H9 (cell line): ENCODE measurements around the gene UPF2. TPM values are rescaled to one million over a fixed set of nuclear protein-coding genes. Genes with fewer than 3 reads are reported as not detected.

ENCODE experiments used
- DNase-seq: peaks from one replicate; pipeline ENCODE4 v3.0.0-alpha.2; 2017
- H2AFZ ChIP-seq: one replicate; pipeline ENCODE4 v1.6.1; 2013; ENCODE audit warnings: mild to moderate bottlenecking, low read length, control low read depth, moderate library complexity
- H2AK5ac ChIP-seq: 2 replicates; pipeline ENCODE4 v1.6.1; 2013; ENCODE audit warnings: low read length, control low read depth, mixed read lengths; ENCODE audit not compliant: insufficient read length
- H2BK120ac ChIP-seq: one replicate; pipeline ENCODE4 v1.6.1; 2013; ENCODE audit warnings: low read depth, mild to moderate bottlenecking, low read length, control low read depth, inconsistent platforms; ENCODE audit not compliant: poor library complexity, severe bottlenecking
- H2BK12ac ChIP-seq: 2 replicates; pipeline ENCODE4 v1.6.1; 2013; ENCODE audit warnings: low read length, control low read depth, mixed read lengths, low read depth; ENCODE audit not compliant: insufficient read length
- H2BK15ac ChIP-seq: 2 replicates; pipeline ENCODE4 v1.6.1; 2013; ENCODE audit warnings: low read depth, low read length, control low read depth
- H2BK20ac ChIP-seq: one replicate; pipeline ENCODE4 v1.6.1; 2013; ENCODE audit warnings: low read depth, mild to moderate bottlenecking, low read length, control low read depth, inconsistent platforms; ENCODE audit not compliant: poor library complexity, severe bottlenecking
- H2BK5ac ChIP-seq: 2 replicates; pipeline ENCODE4 v1.6.1; 2013; ENCODE audit warnings: low read length, control low read depth, mixed read lengths; ENCODE audit not compliant: insufficient read length
- H3K14ac ChIP-seq: 2 replicates; pipeline ENCODE4 v1.6.1; 2013; ENCODE audit warnings: low read length, control low read depth; ENCODE audit not compliant: insufficient read depth
- H3K18ac ChIP-seq: 2 replicates; pipeline ENCODE4 v1.6.1; 2013; ENCODE audit warnings: low read depth, mild to moderate bottlenecking, mixed read lengths, low read length, control low read depth; ENCODE audit not compliant: insufficient read length
- H3K23ac ChIP-seq: 2 replicates; pipeline ENCODE4 v1.6.1; 2013; ENCODE audit warnings: low read length, control low read depth, mixed read lengths, low read depth; ENCODE audit not compliant: insufficient read length
- H3K23me2 ChIP-seq: 2 replicates; pipeline ENCODE4 v1.6.1; 2013; ENCODE audit warnings: low read depth, mild to moderate bottlenecking, mixed read lengths, low read length, control low read depth; ENCODE audit not compliant: insufficient read length, poor library complexity, severe bottlenecking
- H3K27ac ChIP-seq: 2 replicates; pipeline ENCODE4 v1.5.1; 2013; ENCODE audit warnings: low read length, control low read depth, mixed read lengths, low read depth; ENCODE audit not compliant: insufficient read length
- H3K27me3 ChIP-seq: 2 replicates; pipeline ENCODE4 v1.6.1; 2013; ENCODE audit warnings: low read length, control low read depth, inconsistent platforms; ENCODE audit not compliant: insufficient read depth
- H3K4ac ChIP-seq: 2 replicates; pipeline ENCODE4 v1.6.1; 2013; ENCODE audit warnings: low read depth, mild to moderate bottlenecking, control low read depth, inconsistent platforms, low read length, moderate library complexity
- H3K4me1 ChIP-seq: 2 replicates; pipeline ENCODE4 v1.6.1; 2013; ENCODE audit warnings: low read length, control low read depth, inconsistent platforms; ENCODE audit not compliant: insufficient read depth
- H3K4me2 ChIP-seq: 2 replicates; pipeline ENCODE4 v1.6.1; 2013; ENCODE audit warnings: low read length, control low read depth, mixed read lengths; ENCODE audit not compliant: insufficient read length, insufficient read depth
- H3K56ac ChIP-seq: 2 replicates; pipeline ENCODE4 v1.6.1; 2013; ENCODE audit warnings: low read depth, mild to moderate bottlenecking, mixed read lengths, low read length, control low read depth; ENCODE audit not compliant: insufficient read length
- H3K79me1 ChIP-seq: 2 replicates; pipeline ENCODE4 v1.6.1; 2013; ENCODE audit warnings: low read depth, mild to moderate bottlenecking, moderate library complexity, low read length, control low read depth, inconsistent platforms; ENCODE audit not compliant: insufficient read depth, poor library complexity, severe bottlenecking
- H3K79me2 ChIP-seq: 2 replicates; pipeline ENCODE4 v1.6.1; 2013; ENCODE audit warnings: low read length, control low read depth, inconsistent platforms; ENCODE audit not compliant: insufficient read depth
- H3K9ac ChIP-seq: 2 replicates; pipeline ENCODE4 v1.6.1; 2013; ENCODE audit warnings: low read length, control low read depth, mixed read lengths; ENCODE audit not compliant: insufficient read length; ENCODE audit errors: extremely low read depth
- H3K9me3 ChIP-seq: one replicate; pipeline ENCODE4 v1.6.1; 2013; ENCODE audit warnings: low read depth, low read length, inconsistent platforms; ENCODE audit not compliant: control insufficient read depth
- H3T11ph ChIP-seq: one replicate; pipeline ENCODE4 v1.6.1; 2013; ENCODE audit warnings: mild to moderate bottlenecking, low read length, control low read depth, inconsistent platforms
- H4K20me1 ChIP-seq: one replicate; pipeline ENCODE4 v1.6.1; 2013; ENCODE audit not compliant: control insufficient read depth, insufficient read length, insufficient read depth
- H4K5ac ChIP-seq: 2 replicates; pipeline ENCODE4 v1.6.1; 2013; ENCODE audit warnings: low read depth, mild to moderate bottlenecking, mixed read lengths, low read length, control low read depth; ENCODE audit not compliant: insufficient read length
- H4K8ac ChIP-seq: replicated peaks from 2 replicates; pipeline ENCODE4 v1.6.1; 2013; ENCODE audit warnings: low read length, control low read depth, mixed read lengths, low read depth; ENCODE audit not compliant: insufficient read length
- H4K91ac ChIP-seq: 2 replicates; pipeline ENCODE4 v1.6.1; 2013; ENCODE audit warnings: low read depth, mild to moderate bottlenecking, moderate library complexity, mixed read lengths, low read length, control low read depth; ENCODE audit not compliant: insufficient read length
- H3K27ac Mint-ChIP-seq, 3 experiments: 2 replicates in 2 of 3; 3 replicates in 1 of 3; pipeline ENCODE4 v1.8.0; 2020 to 2021; ENCODE audit warnings: mixed read lengths in 3 of 3, mild to moderate bottlenecking in 1 of 3, moderate library complexity in 1 of 3
- H3K27me3 Mint-ChIP-seq: 2 replicates; pipeline ENCODE4 v1.8.0; 2021; ENCODE audit warnings: low read depth, mild to moderate bottlenecking, moderate library complexity, mixed read lengths
- H3K36me3 Mint-ChIP-seq, 3 experiments: 2 replicates in 2 of 3; 3 replicates in 1 of 3; pipeline ENCODE4 v1.8.0; 2020 to 2021; ENCODE audit warnings: low read depth in 3 of 3, mixed read lengths in 3 of 3; ENCODE audit not compliant: insufficient read depth in 1 of 3
- H3K4me1 Mint-ChIP-seq, 2 experiments: 2 replicates each; pipeline ENCODE4 v1.8.0; 2020; ENCODE audit warnings: mixed read lengths in 2 of 2
- H3K4me3 Mint-ChIP-seq, 2 experiments: 2 replicates in 1 of 2; 3 replicates in 1 of 2; pipeline ENCODE4 v1.8.0; 2020 to 2021; ENCODE audit warnings: mild to moderate bottlenecking in 2 of 2, mixed read lengths in 2 of 2, moderate library complexity in 1 of 2
- H3K9me3 Mint-ChIP-seq, 2 experiments: 2 replicates in 1 of 2; 3 replicates in 1 of 2; pipeline ENCODE4 v1.8.0; 2020; ENCODE audit warnings: mild to moderate bottlenecking in 2 of 2, mixed read lengths in 2 of 2, moderate library complexity in 1 of 2
- CTCF ChIP-seq: fragments of 200-600 bp; sonication (generic); conservative IDR thresholded peaks from 3 replicates; pipeline ENCODE4 v1.8.0; 2021; ENCODE audit warnings: antibody characterized with exemption, mild to moderate bottlenecking
- WGBS: extraction: QIAGEN DNeasy Blood & Tissue Kit; methylation state at CpG from one replicate; pipeline ENCODE4 v1.1.7; 2013; ENCODE audit warnings: missing lambda C conversion rate, low lambda C conversion rate, mixed read lengths; ENCODE audit not compliant: insufficient read length; ENCODE audit errors: extremely low coverage; 5-methylcytosine and 5-hydroxymethylcytosine counted together
- total RNA-seq: library from RNA; stranded (reverse); gene quantifications from 2 replicates; pipeline ENCODE4 v1.2.1, GENCODE V29; 2021

Gene UPF2
- total RNA-seq, 1 experiment from 2014 or later: 34.1 TPM

- no peak overlapping the region for H3K4ac ChIP-seq
- H3K4me2 ChIP-seq: no peak overlapping the region
- H4K91ac ChIP-seq: no peak overlapping the region
- no peaks in the 10 kb centered on the region for H4K20me1 ChIP-seq
- no peak overlapping the region for H2BK20ac ChIP-seq
- Mint-ChIP-seq H3K4me1 (peaks cover 11 to 24% of the 10 kb centered on the region in 2 experiments), H3K9me3 (no peaks in the 10 kb centered on the region), H3K27ac (no peak overlapping the region), H3K4me3 (no peak overlapping the region), H3K36me3 (no peaks in the 10 kb centered on the region), H3K27me3 (no peaks in the 10 kb centered on the region; the same call in none of the 2 replicates)
- H3K27ac ChIP-seq: no peak overlapping the region
- H3K18ac ChIP-seq: no peak overlapping the region
- no peak overlapping the region for H3K23ac ChIP-seq
- H3K9ac ChIP-seq: no peak overlapping the region
- TF ChIP-seq CTCF: no peak
- peaks cover 8% of the 10 kb centered on the region for H3K4me1 ChIP-seq
- H2BK120ac ChIP-seq: no peak overlapping the region
- no peak overlapping the region for H2AK5ac ChIP-seq
- no peak overlapping the region for H2BK12ac ChIP-seq
- no peak overlapping the region for H2AFZ ChIP-seq
- no peaks in the 10 kb centered on the region for H3K9me3 ChIP-seq
- no peak overlapping the region for H3T11ph ChIP-seq
- no peak overlapping the region for H4K5ac ChIP-seq
- WGBS: no CpG with 5 or more reads among the region's 7 CpGs
- H2BK5ac ChIP-seq: no peak overlapping the region
- H3K27me3 ChIP-seq: no peaks in the 10 kb centered on the region
- no peak overlapping the region for H2BK15ac ChIP-seq
- H3K79me1 ChIP-seq: no peaks in the 10 kb centered on the region
- H3K23me2 ChIP-seq: no peaks in the 10 kb centered on the region
- no peak overlapping the region for H4K8ac ChIP-seq
- DNase-seq: no peak
- no peaks in the 10 kb centered on the region for H3K79me2 ChIP-seq
- H3K56ac ChIP-seq: no peak overlapping the region
- no peak overlapping the region for H3K14ac ChIP-seq
Measured at GRCh38 chr10:11902646-11903045, 140.0 kb downstream of the UPF2 start.
